VCaP (cell line): Measurements from ENCODE around the gene TIMM21.

Experiments
- H3K27ac ChIP-seq: fragments of 450-650 bp; 2 replicates; pipeline ENCODE4 v1.5.1; 2017
- TF ChIP-seq, protein P1 (sequence below): fragments of 450-650 bp; conservative IDR thresholded peaks from 2 replicates; pipeline ENCODE4 v1.5.1; 2017; ENCODE audit warnings: mild to moderate bottlenecking, moderate library complexity

TIMM21 gene

DNA sequence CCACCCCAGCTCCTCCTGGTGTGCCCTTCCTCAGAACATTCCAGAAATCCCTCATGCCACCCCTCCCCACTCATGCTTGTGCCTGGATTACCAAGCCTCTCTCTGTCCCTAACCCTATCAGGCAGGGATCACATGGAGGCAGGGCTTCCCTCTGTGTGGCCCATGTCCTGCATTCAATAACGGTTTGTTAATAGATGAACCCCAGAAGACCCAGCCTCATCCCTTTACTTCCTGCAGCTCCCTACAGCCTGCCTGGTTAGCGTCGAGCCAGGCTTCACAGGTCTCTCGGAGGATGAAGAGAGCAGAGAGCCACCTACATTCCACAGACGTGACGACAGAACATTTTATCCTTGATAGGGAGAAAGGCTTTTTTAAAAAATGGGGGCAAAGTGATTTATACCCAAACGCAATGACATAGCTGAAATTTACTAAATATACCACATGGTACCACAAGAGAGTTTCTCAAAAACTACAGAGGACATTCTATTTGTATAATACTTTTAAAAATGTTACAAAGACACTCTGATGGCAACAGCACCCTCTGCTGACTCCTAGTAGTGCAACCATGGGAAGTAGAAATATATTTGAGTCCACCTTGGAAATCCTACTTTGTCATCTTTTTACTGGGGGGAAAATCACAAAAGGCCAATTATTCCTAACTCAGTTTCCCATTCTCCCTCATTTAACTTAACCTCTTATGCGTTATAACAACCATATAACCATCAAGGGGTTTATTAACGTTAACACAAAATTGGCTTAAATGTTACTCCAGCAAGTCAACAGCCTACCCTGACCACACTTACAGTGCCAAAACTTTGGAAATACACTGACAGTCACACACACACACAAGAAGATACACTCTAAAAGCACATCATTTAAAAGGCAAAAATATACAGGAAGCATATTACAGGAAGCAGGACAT, 31.4 kb upstream of the TIMM21 start:
- H3K27ac ChIP-seq, result no peak overlapping the region
- TF ChIP-seq, protein P1, sequence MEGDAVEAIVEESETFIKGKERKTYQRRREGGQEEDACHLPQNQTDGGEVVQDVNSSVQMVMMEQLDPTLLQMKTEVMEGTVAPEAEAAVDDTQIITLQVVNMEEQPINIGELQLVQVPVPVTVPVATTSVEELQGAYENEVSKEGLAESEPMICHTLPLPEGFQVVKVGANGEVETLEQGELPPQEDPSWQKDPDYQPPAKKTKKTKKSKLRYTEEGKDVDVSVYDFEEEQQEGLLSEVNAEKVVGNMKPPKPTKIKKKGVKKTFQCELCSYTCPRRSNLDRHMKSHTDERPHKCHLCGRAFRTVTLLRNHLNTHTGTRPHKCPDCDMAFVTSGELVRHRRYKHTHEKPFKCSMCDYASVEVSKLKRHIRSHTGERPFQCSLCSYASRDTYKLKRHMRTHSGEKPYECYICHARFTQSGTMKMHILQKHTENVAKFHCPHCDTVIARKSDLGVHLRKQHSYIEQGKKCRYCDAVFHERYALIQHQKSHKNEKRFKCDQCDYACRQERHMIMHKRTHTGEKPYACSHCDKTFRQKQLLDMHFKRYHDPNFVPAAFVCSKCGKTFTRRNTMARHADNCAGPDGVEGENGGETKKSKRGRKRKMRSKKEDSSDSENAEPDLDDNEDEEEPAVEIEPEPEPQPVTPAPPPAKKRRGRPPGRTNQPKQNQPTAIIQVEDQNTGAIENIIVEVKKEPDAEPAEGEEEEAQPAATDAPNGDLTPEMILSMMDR, result peak; percentile 87

DNA sequence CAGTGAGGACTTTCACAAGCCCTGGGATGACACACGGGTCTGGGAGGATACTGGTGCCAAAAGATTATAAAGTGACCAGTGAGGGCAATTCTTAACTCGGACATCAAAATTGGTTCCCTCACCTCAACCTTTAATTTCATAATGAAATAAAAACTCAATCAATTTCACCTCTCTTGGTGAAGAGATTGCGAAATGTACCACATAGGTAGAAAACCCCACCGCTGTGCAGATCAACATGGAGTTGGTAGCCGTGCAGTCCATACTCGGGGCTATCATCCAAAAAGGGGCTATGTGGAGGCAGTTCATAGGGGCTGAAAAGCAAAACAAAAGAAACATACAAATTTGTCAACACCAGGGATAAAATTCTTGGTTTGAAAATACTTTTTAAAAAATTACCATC, 25.1 kb upstream of the TIMM21 start:
- TF ChIP-seq, protein P1, result no peak
- H3K27ac ChIP-seq, result no peak overlapping the region

DNA sequence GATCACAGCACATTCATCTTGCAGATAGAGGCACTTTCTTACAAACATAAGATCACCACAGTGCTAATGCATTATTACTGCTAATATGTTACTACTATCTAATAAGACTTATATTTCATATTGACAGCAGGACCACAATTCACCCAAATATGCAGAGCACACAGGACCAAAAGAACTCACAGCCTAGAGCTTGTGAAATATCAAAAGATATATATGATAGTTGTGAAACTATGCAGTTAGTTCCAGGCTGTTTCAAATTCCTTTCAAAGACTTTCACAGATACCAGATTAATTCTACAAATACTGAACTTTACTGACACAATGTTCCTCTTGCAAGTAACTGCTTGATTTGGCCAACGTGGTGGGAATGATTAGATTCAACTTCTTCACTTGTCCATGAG, 23.7 kb upstream of the TIMM21 start:
- TF ChIP-seq, protein P1, result no peak
- H3K27ac ChIP-seq, result no peak overlapping the region

DNA sequence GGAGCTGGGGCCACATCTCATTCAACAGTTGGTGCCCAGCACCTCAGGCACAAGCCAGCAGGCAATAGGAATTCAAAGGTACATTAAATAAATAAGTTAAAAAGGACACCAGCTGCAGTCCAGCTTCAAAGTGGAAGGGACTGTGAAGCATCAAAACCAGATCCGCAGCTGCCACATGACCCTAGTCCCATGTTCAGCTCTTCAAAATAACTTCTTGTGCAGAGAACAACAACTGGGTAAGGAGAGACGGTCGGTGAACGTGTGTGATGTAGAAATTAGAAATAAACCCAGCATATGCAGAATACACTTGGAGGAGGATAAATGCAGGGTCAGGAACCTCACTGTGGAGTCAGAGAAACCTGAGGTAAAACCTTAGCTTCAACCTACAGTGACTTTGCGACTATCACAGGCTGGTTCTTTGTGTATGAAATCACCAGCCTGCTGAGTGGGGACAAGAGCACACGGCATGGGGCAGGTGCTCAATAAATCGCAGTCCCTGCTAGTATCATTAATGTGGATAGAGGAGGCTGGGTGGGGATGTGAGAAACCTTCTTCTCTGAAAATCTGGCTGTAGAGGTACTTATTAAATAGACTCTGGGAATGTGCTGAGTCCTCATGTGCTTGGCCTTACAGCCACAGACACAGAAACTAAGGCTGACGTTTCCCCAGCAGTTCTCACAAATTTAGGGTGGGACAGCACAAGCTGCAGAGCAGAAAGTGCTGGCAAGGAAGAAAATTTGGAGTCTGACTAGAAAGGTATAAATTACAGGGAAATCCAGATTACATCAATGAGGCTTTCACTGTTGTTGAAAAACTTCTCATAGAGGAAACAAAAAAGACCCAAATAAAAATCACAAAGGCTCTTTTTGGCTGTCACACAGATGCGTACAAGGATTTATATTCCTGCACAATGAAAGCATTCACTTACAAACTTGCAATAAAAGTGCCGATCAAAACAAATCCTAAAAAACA, 21.4 kb upstream of the TIMM21 start:
- no peak overlapping the region for H3K27ac ChIP-seq
- TF ChIP-seq, protein P1, result no peak

DNA sequence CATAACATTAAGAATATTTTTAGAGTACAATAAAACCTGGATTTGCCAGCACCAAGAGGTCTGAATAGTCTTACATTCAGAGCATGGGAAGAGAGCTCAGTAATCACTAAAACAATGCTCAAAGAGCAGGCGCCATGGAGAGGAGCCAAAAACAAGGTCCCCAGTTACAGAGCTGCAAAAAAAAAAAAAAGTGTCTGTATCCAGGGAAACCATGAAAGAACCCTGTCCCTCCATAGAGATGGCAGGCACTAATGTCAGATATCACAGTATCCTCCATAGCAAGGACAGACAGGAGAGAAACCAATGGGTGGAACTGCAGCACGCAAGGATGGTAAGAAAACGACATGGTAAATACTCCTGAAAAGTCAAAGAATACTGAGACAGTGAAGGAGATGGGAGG, 20.2 kb upstream of the TIMM21 start:
- H3K27ac ChIP-seq, result no peak overlapping the region
- TF ChIP-seq, protein P1, result no peak

DNA sequence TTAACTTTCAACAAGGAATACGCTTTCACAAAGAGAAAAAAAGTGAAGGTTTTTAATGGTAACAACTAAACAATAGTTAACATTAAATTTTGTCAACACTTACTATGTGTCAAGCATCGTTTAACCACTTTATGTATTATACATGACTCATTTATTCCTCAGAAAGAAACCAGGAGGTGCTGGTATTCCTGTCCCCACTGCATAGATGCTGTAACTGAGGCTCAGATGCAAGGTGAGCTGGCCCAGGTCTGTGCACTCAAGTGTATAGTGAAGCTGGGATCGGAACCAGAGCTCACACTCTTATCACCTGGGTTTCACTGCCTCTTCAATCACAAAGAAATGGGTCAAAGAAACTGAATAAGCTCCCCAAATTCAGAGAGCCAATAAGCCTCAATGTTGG, 17.2 kb upstream of the TIMM21 start:
- H3K27ac ChIP-seq, result no peak overlapping the region
- TF ChIP-seq, protein P1, result no peak

DNA sequence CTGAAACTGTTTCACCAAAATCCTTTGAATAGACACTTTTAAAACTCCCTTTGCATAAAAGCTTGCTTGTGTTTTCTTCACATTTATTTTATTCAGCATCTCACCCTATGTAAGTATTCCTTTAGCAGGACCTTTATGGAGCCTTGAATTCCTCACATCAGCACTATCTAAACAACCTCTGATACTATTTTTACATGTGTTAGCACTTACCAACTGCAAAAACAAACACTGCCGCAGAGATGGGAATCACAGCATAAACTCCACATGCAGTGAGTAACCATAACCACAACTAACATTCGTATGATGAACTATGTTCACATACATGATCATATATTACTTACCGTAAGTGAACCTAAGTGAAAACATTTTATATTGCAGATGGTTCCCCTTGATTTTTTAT, 16.1 kb upstream of the TIMM21 start:
- TF ChIP-seq, protein P1, result no peak
- no peak overlapping the region for H3K27ac ChIP-seq
